ENCODE measurements around the gene ANKS1B.

DNA sequence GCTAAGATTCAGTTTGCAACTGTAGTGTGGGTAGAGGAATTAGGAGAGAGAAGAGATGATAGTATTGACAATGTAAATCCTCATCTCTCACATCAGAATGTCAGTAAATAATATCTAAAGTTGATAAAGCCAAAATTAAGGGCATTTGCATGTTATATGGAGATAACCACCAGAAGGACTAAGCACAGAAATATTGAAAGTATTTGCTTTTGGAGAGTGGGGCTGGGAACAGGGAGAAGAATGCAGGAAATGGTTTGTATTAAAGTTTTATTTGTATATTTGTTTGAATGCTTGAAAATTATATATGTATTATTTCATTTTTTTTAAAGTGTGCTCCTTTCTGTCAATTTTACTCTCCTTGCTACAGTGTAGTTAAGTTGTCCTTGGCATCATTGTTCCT is 848.2 kb downstream of the ANKS1B start:
- TF ChIP-seq, protein P1, sequence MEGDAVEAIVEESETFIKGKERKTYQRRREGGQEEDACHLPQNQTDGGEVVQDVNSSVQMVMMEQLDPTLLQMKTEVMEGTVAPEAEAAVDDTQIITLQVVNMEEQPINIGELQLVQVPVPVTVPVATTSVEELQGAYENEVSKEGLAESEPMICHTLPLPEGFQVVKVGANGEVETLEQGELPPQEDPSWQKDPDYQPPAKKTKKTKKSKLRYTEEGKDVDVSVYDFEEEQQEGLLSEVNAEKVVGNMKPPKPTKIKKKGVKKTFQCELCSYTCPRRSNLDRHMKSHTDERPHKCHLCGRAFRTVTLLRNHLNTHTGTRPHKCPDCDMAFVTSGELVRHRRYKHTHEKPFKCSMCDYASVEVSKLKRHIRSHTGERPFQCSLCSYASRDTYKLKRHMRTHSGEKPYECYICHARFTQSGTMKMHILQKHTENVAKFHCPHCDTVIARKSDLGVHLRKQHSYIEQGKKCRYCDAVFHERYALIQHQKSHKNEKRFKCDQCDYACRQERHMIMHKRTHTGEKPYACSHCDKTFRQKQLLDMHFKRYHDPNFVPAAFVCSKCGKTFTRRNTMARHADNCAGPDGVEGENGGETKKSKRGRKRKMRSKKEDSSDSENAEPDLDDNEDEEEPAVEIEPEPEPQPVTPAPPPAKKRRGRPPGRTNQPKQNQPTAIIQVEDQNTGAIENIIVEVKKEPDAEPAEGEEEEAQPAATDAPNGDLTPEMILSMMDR (IDR thresholded peaks at IDR 0.05), result no peak
- TF ChIP-seq POLR2A (IDR thresholded peaks at IDR 0.05), result no peak

Measured in Peyer's patch (tissue), 4 donors.